GM18511 (cell line): ENCODE results near the gene NET1.
"Not testable (repeated sequence)": the region's sequence is repeated elsewhere in the genome, so short reads cannot be mapped to it uniquely, and the experiment has no call there.

Experiments used
- ATAC-seq: cut with Tn5 transposase; IDR thresholded peaks from one replicate; pipeline ENCODE4 v1.9.1; 2021; ENCODE audit warnings: mild to moderate bottlenecking, moderate library complexity; ENCODE audit not compliant: unreplicated experiment

Gene NET1

GRCh38 chr10:5461914-5462840 lies 49.8 kb downstream of the NET1 start:
- ATAC-seq = no peak

- ATAC-seq = no peak
Observed at GRCh38 chr10:5462841-5463293, 50.5 kb downstream of the NET1 start.

- ATAC-seq = no peak
Observed at GRCh38 chr10:5464546-5464945, 52.2 kb downstream of the NET1 start.

- no peak for ATAC-seq
Observed at GRCh38 chr10:5465976-5466450, 53.7 kb downstream of the NET1 start.

GRCh38 chr10:5466451-5467206 lies 54.3 kb downstream of the NET1 start:
- no peak for ATAC-seq

GRCh38 chr10:5467207-5467535 lies 54.8 kb downstream of the NET1 start:
- ATAC-seq = no peak

- no peak for ATAC-seq
Observed at GRCh38 chr10:5467634-5468255, 55.4 kb downstream of the NET1 start.

- ATAC-seq = no peak
Observed at GRCh38 chr10:5468262-5469106, 56.1 kb downstream of the NET1 start.

GRCh38 chr10:5469353-5470061 lies 57.1 kb downstream of the NET1 start:
- no peak for ATAC-seq

GRCh38 chr10:5470062-5470751 lies 57.9 kb downstream of the NET1 start:
- ATAC-seq = no peak

- ATAC-seq = not testable (repeated sequence)
Observed at GRCh38 chr10:5474642-5475041, 62.3 kb downstream of the NET1 start.

- not testable (repeated sequence) for ATAC-seq
Observed at GRCh38 chr10:5475088-5475487, 62.7 kb downstream of the NET1 start.

- not testable (repeated sequence) for ATAC-seq
Observed at GRCh38 chr10:5475974-5476807, 63.8 kb downstream of the NET1 start.

GRCh38 chr10:5476918-5477525 lies 64.7 kb downstream of the NET1 start:
- no peak for ATAC-seq

- no peak for ATAC-seq
Observed at GRCh38 chr10:5477948-5478693, 65.8 kb downstream of the NET1 start.

GRCh38 chr10:5478694-5479305 lies 66.4 kb downstream of the NET1 start:
- no peak for ATAC-seq
